Measurements from ENCODE around the gene HOXD13. TPM values are rescaled to one million over a fixed set of nuclear protein-coding genes. Genes with fewer than 3 reads are reported as not detected.

HOXD13 gene
- total and polyA plus RNA-seq, 2 experiments from 2014 or later = not detected

DNA sequence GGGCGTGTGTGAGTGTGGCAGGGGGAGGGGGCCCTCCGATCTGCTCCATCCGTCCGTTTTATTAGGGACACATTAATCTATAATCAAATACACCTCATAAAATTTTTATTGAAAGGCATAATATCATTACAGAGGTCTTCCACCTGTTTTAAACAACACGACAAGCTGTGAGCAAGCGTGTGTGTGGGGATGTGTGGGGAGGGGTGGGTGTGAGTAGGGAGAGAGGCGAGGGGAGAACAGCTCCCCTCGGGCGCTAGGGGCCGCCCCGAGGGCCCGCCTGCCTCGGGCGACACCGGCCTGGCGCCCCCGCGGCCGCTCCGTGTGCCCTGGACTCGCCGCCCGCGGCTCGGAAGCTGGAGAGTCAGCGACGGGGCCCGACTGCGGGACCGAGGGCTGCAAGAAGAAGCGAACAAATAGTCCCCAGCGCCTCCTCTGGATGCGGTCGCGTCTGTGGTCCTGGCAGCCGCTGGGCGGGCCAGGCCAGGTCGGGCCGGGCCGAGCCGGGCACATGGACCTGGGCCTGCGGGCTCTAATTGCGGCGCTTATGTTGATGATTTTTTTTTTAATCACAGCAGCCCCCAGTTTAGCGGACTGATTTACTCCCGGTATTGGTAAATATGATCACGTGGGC is 29.6 kb downstream of the HOXD13 start:
- peaks cover 12% of the 10 kb centered on the region for H3K4me1 Mint-ChIP-seq
- peaks cover 16% of the 10 kb centered on the region for H3K9me3 Mint-ChIP-seq
- peaks cover 31% of the 10 kb centered on the region for H4K20me1 ChIP-seq (replicated peaks; ENCODE audit: insufficient read depth)
- no peak for TF ChIP-seq STAT1 (IDR thresholded peaks at IDR 0.05; ENCODE audit: unreplicated experiment)
- TF ChIP-seq ZNF331 (CRISPR knock-in tag; IDR thresholded peaks at IDR 0.05; ENCODE audit: low read depth) = no peak
- TF ChIP-seq, protein P1, sequence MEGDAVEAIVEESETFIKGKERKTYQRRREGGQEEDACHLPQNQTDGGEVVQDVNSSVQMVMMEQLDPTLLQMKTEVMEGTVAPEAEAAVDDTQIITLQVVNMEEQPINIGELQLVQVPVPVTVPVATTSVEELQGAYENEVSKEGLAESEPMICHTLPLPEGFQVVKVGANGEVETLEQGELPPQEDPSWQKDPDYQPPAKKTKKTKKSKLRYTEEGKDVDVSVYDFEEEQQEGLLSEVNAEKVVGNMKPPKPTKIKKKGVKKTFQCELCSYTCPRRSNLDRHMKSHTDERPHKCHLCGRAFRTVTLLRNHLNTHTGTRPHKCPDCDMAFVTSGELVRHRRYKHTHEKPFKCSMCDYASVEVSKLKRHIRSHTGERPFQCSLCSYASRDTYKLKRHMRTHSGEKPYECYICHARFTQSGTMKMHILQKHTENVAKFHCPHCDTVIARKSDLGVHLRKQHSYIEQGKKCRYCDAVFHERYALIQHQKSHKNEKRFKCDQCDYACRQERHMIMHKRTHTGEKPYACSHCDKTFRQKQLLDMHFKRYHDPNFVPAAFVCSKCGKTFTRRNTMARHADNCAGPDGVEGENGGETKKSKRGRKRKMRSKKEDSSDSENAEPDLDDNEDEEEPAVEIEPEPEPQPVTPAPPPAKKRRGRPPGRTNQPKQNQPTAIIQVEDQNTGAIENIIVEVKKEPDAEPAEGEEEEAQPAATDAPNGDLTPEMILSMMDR (conservative IDR thresholded peaks at IDR 0.05; ENCODE audit: low read depth in 2 of 2) = no peak
- TF ChIP-seq, protein P2, sequence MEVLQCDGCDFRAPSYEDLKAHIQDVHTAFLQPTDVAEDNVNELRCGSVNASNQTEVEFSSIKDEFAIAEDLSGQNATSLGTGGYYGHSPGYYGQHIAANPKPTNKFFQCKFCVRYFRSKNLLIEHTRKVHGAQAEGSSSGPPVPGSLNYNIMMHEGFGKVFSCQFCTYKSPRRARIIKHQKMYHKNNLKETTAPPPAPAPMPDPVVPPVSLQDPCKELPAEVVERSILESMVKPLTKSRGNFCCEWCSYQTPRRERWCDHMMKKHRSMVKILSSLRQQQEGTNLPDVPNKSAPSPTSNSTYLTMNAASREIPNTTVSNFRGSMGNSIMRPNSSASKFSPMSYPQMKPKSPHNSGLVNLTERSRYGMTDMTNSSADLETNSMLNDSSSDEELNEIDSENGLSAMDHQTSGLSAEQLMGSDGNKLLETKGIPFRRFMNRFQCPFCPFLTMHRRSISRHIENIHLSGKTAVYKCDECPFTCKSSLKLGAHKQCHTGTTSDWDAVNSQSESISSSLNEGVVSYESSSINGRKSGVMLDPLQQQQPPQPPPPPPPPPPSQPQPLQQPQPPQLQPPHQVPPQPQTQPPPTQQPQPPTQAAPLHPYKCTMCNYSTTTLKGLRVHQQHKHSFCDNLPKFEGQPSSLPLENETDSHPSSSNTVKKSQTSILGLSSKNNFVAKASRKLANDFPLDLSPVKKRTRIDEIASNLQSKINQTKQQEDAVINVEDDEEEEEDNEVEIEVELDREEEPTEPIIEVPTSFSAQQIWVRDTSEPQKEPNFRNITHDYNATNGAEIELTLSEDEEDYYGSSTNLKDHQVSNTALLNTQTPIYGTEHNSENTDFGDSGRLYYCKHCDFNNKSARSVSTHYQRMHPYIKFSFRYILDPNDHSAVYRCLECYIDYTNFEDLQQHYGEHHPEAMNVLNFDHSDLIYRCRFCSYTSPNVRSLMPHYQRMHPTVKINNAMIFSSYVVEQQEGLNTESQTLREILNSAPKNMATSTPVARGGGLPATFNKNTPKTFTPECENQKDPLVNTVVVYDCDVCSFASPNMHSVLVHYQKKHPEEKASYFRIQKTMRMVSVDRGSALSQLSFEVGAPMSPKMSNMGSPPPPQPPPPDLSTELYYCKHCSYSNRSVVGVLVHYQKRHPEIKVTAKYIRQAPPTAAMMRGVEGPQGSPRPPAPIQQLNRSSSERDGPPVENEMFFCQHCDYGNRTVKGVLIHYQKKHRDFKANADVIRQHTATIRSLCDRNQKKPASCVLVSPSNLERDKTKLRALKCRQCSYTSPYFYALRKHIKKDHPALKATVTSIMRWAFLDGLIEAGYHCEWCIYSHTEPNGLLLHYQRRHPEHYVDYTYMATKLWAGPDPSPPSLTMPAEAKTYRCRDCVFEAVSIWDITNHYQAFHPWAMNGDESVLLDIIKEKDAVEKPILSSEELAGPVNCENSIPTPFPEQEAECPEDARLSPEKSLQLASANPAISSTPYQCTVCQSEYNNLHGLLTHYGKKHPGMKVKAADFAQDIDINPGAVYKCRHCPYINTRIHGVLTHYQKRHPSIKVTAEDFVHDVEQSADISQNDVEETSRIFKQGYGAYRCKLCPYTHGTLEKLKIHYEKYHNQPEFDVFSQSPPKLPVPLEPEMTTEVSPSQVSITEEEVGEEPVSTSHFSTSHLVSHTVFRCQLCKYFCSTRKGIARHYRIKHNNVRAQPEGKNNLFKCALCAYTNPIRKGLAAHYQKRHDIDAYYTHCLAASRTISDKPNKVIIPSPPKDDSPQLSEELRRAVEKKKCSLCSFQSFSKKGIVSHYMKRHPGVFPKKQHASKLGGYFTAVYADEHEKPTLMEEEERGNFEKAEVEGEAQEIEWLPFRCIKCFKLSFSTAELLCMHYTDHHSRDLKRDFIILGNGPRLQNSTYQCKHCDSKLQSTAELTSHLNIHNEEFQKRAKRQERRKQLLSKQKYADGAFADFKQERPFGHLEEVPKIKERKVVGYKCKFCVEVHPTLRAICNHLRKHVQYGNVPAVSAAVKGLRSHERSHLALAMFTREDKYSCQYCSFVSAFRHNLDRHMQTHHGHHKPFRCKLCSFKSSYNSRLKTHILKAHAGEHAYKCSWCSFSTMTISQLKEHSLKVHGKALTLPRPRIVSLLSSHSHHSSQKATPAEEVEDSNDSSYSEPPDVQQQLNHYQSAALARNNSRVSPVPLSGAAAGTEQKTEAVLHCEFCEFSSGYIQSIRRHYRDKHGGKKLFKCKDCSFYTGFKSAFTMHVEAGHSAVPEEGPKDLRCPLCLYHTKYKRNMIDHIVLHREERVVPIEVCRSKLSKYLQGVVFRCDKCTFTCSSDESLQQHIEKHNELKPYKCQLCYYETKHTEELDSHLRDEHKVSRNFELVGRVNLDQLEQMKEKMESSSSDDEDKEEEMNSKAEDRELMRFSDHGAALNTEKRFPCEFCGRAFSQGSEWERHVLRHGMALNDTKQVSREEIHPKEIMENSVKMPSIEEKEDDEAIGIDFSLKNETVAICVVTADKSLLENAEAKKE (CRISPR knock-in tag; IDR thresholded peaks at IDR 0.05) = no peak
- TF ChIP-seq NANOG (IDR thresholded peaks at IDR 0.05; ENCODE audit: borderline replicate concordance) = no peak
- no peak for TF ChIP-seq POLR2AphosphoS5 (IDR thresholded peaks at IDR 0.05; ENCODE audit: low read depth)
- TF ChIP-seq, protein P3, sequence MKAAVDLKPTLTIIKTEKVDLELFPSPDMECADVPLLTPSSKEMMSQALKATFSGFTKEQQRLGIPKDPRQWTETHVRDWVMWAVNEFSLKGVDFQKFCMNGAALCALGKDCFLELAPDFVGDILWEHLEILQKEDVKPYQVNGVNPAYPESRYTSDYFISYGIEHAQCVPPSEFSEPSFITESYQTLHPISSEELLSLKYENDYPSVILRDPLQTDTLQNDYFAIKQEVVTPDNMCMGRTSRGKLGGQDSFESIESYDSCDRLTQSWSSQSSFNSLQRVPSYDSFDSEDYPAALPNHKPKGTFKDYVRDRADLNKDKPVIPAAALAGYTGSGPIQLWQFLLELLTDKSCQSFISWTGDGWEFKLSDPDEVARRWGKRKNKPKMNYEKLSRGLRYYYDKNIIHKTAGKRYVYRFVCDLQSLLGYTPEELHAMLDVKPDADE (IDR thresholded peaks at IDR 0.05) = no peak
- TF ChIP-seq CREB1 (CRISPR knock-in tag; IDR thresholded peaks at IDR 0.05; ENCODE audit: low read depth) = no peak
- peak; percentile 50 for TF ChIP-seq EZH2 (IDR thresholded peaks at IDR 0.05; ENCODE audit: low read depth, unreplicated experiment)
- peak; percentile 12 for TF ChIP-seq EZH2phosphoT487 (IDR thresholded peaks at IDR 0.05; ENCODE audit: unreplicated experiment)
- ATAC-seq (peak; percentile 29), DNase-seq (ENCODE audit: low spot score) (no peak)
- H3K27ac ChIP-seq (ENCODE audit: low read depth) = no peak overlapping the region
- no peak overlapping the region for H3K27ac Mint-ChIP-seq
- H3K4me1 ChIP-seq (ENCODE audit: insufficient read depth) = peaks cover 13% of the 10 kb centered on the region
- H3K9me2 ChIP-seq (ENCODE audit: insufficient read depth) = no peaks in the 10 kb centered on the region
- peak overlapping the region; percentile 66; the same call in 1 of the 2 replicates for H2AFZ ChIP-seq
- H3K4me3 Mint-ChIP-seq = peak overlapping the region; percentile 64
- H3K79me2 ChIP-seq (replicated peaks; ENCODE audit: insufficient read depth) = no peaks in the 10 kb centered on the region
- H3K36me3 ChIP-seq (ENCODE audit: insufficient read depth) = no peaks in the 10 kb centered on the region
- H3F3A ChIP-seq (replicated peaks; ENCODE audit: low read depth) = peaks cover 38% of the 10 kb centered on the region; the same call in 1 of the 2 replicates
- H3K36me3 Mint-ChIP-seq (ENCODE audit: low read depth) = peaks cover 3% of the 10 kb centered on the region; the same call in 1 of the 3 replicates
- H3K4me2 ChIP-seq = peak overlapping the region; percentile 76
- peaks cover 100% of the 10 kb centered on the region for H3K27me3 ChIP-seq (ENCODE audit: insufficient read depth)
- peak overlapping the region; percentile 53 for H3K4me3 ChIP-seq
- H3K27me3 Mint-ChIP-seq (ENCODE audit: insufficient read depth, low read depth, poor library complexity) = peaks cover 99% of the 10 kb centered on the region
